Stimulated activated CD8-positive, alpha-beta memory T cell treated with anti-CD3 and anti-CD28 coated beads, Interleukin-2, amount 100 ng/mL, for 48 hours (primary cell): Measurements from ENCODE around the gene ABCC8.
"Not testable (repeated sequence)": the region's sequence is repeated elsewhere in the genome, so short reads cannot be mapped to it uniquely, and the experiment has no call there.

Experiments
- DNase-seq, 2 donors: peaks; one replicate each; pipeline ENCODE4 v3.0.0-alpha.2; 2020; ENCODE audit warnings: low read depth in 2 of 2

ABCC8 gene

GRCh38 chr11:17428925-17429324 lies 47.7 kb downstream of the ABCC8 start:
- no peak for DNase-seq

GRCh38 chr11:17428261-17428660 lies 48.4 kb downstream of the ABCC8 start:
- no peak for DNase-seq

GRCh38 chr11:17426233-17426632 lies 50.4 kb downstream of the ABCC8 start:
- DNase-seq: not testable (repeated sequence)

GRCh38 chr11:17423533-17424310 lies 52.9 kb downstream of the ABCC8 start:
- DNase-seq: no peak

GRCh38 chr11:17421781-17422180 lies 54.9 kb downstream of the ABCC8 start:
- no peak for DNase-seq

DNA sequence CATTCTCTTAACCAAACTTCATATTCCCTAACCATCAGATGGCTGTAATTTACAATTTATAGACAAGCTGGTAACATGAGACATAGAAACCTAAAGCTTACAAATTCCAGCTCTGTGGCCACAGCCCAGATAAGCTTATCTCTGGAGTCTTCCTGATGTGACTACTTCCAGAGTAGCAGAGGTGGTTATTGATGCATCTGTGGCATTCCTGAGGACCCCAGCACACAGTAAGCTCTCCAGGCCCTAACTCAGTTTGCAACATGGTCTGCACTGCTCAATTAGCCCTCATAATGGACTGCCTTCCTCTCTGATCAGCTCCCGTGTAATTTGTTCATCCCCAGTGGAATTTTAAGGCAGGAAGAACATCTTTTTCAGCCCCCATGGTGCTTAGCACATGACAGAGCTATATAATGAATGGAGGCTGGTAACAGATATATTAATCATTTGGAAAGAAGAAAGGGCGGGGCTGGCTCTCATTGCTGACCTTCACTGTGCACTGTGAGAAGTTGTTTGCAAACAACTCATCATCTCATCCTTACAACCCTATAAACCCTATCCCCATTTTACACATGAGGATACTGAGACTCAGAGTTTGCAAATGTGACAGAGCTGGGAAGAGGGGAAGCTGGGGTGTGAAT lies 58.1 kb downstream of the ABCC8 start:
- no peak for DNase-seq

DNA sequence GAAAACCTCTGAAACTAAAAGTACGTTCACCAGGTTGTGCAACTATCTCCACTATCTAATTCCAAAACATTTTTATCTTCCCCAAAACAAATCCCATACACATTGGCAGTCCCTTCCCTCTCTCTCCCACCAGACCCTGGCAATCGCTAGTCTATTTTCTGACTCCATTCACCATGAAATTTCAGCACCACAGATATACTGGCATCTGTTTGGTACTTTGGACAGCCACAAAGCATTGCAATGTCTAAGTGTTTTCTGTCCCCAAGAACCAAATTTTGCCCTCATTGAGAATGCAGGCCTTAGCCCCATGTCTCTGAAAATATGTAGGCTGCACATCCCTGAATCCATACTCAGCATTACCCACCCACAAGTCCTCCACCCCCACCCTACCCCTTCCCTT lies 60.2 kb downstream of the ABCC8 start:
- DNase-seq: no peak

DNA sequence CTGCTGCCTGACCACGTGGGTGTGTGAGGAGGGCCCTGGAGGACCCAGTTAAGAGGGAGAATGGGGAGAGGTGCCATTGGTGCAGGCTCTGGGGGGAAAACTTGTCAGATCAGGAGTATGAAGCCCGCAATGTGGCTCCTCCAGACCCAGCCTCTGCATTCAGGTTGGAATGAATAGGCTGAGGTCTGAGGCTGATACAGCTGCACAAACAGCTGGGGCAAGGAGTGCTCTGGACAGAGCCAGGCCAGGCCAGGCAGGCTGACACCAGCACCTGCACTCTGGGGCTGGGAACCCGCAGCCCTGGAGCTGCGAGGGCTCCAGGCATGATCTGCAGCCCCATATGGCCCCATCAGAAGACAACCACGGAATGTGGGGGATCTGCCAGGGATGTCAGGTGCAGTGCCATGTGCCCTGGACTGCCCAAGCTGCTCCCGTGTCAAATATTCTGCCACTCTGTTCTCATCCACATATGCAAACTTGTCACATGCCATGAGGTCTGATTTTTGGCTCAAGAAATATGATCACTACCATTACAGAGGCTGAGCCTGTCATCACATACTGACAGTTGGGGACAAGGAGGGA lies 61.0 kb downstream of the ABCC8 start:
- no peak for DNase-seq

- no peak for DNase-seq
Observed at GRCh38 chr11:17414992-17415391, 61.7 kb downstream of the ABCC8 start.

- DNase-seq: no peak
Observed at GRCh38 chr11:17414317-17414737, 62.3 kb downstream of the ABCC8 start.

- DNase-seq: no peak
Observed at GRCh38 chr11:17413414-17414316, 63.0 kb downstream of the ABCC8 start.

DNA sequence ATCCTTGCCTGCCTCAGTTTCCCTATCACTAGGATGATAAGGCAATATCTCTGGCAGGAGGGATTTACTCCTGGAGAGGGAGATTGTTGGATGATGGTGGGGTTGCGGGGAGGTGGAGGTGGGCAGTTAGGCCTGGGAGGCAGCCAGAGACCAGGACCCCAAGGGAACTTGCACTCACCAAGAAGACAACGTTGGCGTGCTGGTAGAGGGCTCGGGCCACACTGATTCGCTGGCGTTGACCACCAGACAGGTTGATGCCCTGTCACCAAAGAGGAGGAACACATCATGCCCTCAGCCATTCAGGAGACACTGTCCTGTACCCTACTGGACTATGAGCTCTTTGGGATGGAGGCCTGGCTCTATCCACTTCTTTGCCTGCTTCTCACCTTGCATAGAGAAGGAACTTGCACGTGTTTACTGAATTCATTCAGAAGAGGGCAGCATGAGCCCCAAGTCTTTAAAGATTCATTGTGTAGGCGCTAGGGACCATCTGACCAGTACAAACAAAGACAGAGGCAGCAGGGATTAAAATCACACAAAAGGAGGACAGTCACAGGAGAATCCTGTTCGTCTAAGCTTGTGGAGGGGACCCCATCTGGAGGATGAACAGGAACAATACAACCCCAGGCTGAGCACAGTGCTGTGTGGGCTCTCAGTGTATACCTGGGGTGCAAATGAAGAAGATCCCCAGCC lies 64.0 kb downstream of the ABCC8 start:
- no peak for DNase-seq

DNA sequence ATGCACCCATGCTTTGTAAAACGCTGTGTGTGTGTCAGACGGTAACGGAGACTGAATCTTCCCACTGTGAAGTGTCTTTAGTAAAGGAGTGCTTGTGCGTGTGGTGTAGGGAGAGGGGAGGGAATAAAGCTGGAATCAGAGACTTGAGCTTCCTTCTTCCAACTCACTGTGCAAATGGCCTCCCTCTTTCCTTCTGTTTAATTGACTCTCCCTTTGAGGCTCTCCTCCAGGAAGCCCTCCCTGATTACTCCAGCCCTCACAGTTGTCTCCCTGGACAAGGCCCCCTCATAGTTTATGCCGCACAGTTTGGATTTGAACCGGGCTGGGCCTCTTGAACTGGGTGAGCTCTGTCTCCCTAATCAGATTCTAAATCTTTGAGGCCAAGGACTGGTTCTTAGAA lies 65.2 kb downstream of the ABCC8 start:
- DNase-seq: no peak

- DNase-seq: no peak
Observed at GRCh38 chr11:17410606-17411379, 65.9 kb downstream of the ABCC8 start.

DNA sequence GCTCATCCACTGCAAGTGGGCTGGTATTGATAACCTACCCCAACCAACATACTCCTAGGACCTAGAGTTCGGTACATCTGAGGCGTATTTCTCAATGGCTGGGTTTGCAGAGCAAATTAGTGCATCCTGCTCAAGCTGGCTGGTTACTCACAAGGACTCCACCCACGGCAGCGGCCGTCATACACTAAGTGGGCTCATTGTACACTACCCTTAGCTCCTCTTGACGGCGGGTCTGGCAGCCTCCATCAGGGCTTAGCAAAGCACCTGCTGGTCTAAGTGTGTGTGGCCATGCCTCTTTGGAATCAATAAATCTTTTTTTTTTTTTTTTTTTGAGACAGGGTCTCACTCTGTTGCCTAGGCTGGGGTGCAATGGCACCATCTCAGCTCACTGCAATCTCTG lies 68.0 kb downstream of the ABCC8 start:
- no peak for DNase-seq

DNA sequence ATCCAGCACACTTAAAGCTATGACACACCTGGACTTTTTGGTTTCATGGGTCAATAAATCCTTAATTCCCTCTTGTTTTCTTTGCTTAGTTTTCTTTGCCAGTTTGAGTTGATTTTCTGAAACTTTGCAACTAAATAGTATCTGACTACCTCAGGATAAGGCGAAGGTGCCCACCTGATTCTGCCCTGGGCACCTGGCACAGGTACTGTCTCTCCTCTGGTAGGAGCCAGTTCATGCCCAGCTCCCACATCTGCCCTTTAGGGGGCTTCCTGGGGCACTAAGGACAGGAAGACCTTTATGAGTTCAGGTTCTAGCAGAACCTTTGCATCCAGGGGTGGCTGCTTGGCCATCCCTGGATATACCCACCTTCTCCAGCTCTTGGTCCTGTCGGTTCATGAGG lies 68.6 kb downstream of the ABCC8 start:
- DNase-seq: no peak

DNA sequence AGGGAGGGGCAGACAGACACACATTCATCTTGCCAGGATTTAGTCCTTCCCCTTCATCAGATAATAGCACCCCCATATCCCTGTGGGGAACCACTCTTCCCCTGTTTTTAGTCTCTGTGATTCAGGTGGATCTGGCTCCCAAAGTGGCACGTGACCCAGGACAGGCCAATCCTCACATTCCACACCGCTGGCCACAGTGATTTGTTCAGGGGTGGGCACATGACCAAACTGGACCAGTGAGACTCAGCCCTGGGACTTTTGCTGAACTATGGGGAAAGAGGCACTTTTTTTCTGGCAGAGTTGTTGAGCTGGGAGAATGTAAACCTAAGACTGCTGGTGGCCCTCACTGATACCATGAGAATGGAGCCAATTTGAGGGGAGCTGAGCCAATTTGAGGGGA lies 69.1 kb downstream of the ABCC8 start:
- DNase-seq: no peak

- no peak for DNase-seq
Observed at GRCh38 chr11:17406818-17407149, 69.9 kb downstream of the ABCC8 start.

GRCh38 chr11:17406082-17406817 lies 70.4 kb downstream of the ABCC8 start:
- DNase-seq: no peak
